Breast epithelium (tissue), 3 donors: Measurements from ENCODE around the gene SLC28A1.

Source experiments
- CTCF ChIP-seq, 3 donors: fragments of 450-650 bp; IDR thresholded peaks; one replicate each; pipeline ENCODE4 v1.5.1; 2016 to 2017; ENCODE audit warnings: antibody characterized with exemption in 3 of 3, mild to moderate bottlenecking in 3 of 3, moderate library complexity in 3 of 3
- POLR2A ChIP-seq: fragments of 450-650 bp; IDR thresholded peaks from one replicate; pipeline ENCODE4 v1.6.1; 2016; ENCODE audit warnings: antibody characterized with exemption, mild to moderate bottlenecking, moderate library complexity
- POLR2AphosphoS5 ChIP-seq, 3 donors: sonication (generic); formaldehyde crosslinking; IDR thresholded peaks; one replicate each; pipeline ENCODE4 v1.6.1; 2017; ENCODE audit warnings: antibody characterized with exemption in 3 of 3

DNA sequence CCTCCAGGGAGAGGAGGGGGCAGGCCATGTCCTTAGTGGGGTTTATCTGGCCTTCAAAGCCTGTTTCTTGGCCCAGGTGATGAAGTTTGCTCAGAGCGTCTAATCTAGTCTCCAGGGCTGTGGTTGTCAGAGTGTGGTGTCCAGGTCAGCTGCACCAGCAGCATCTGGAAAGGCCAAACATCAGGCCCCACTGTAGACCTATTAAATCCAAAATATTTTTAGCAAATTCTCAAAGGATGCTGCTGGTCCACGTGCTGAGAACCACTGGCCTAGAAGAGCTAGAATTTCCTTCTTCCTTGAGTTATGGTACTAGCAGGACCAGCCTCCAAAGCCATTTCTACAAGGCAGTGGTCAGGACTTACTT, 28.9 kb downstream of the SLC28A1 start:
- TF ChIP-seq CTCF (IDR thresholded peaks at IDR 0.05) = no peak
- TF ChIP-seq POLR2A = no peak
- TF ChIP-seq POLR2AphosphoS5 (IDR thresholded peaks at IDR 0.05) = no peak
